Osteoblast (primary cell): ENCODE results near the gene OXNAD1. TPM values are rescaled to one million over a fixed set of nuclear protein-coding genes. Genes with fewer than 3 reads are reported as not detected.

ENCODE experiments used
- DNase-seq: peaks from one replicate; pipeline ENCODE4 v3.0.0; 2011; ENCODE audit warnings: low spot score, mixed read lengths; ENCODE audit not compliant: insufficient read length; ENCODE audit errors: missing footprints
- H2AFZ ChIP-seq: 2 replicates; pipeline ENCODE4 v1.6.0; 2011; ENCODE audit warnings: mild to moderate bottlenecking, low read length
- H3K27ac ChIP-seq: 2 replicates; pipeline ENCODE4 v1.5.1; 2011; ENCODE audit warnings: mild to moderate bottlenecking, low read depth, low read length, moderate library complexity
- H3K27me3 ChIP-seq: 2 replicates; pipeline ENCODE4 v1.6.0; 2012; ENCODE audit warnings: mild to moderate bottlenecking, control low read depth, inconsistent platforms, low read length, moderate library complexity; ENCODE audit not compliant: insufficient read depth
- H3K36me3 ChIP-seq: 2 replicates; pipeline ENCODE4 v1.5.1; 2011; ENCODE audit warnings: mild to moderate bottlenecking, low read length, control low read depth, moderate library complexity; ENCODE audit not compliant: insufficient read depth
- H3K4me1 ChIP-seq: 2 replicates; pipeline ENCODE4 v1.5.1; 2011; ENCODE audit warnings: mild to moderate bottlenecking, low read length, control low read depth, moderate library complexity; ENCODE audit not compliant: insufficient read depth
- H3K4me2 ChIP-seq: 2 replicates; pipeline ENCODE4 v1.6.0; 2011; ENCODE audit warnings: mild to moderate bottlenecking, low read length; ENCODE audit not compliant: insufficient read depth
- H3K4me3 ChIP-seq: fragments of 200-600 bp; sonication (generic); 3 replicates; pipeline ENCODE4 v1.5.1; 2012; ENCODE audit warnings: mild to moderate bottlenecking, low read length, inconsistent platforms; ENCODE audit not compliant: insufficient read depth
- H3K79me2 ChIP-seq: 2 replicates; pipeline ENCODE4 v1.6.0; 2012; ENCODE audit warnings: mild to moderate bottlenecking, low read length, control low read depth, inconsistent platforms; ENCODE audit not compliant: insufficient read depth
- H3K9me3 ChIP-seq: 2 replicates; pipeline ENCODE4 v1.5.1; 2011; ENCODE audit warnings: low read depth, low read length, control low read depth
- H4K20me1 ChIP-seq: 2 replicates; pipeline ENCODE4 v1.6.0; 2012; ENCODE audit warnings: mild to moderate bottlenecking, low read length, control low read depth; ENCODE audit not compliant: insufficient read depth
- total RNA-seq: library from RNA; depleted of rRNA; stranded (reverse); fragments of >200 nt; gene quantifications from 2 replicates; pipeline ENCODE4 v1.2.3, GENCODE V29; 2012
- TF ChIP-seq, protein P1 (sequence below): IDR thresholded peaks from 2 replicates; pipeline ENCODE4 v1.5.1; 2011; ENCODE audit warnings: mild to moderate bottlenecking, low read depth, low read length, moderate library complexity; ENCODE audit errors: extremely low read depth

The OXNAD1 gene
- total RNA-seq, 1 donor = 11.9 TPM

DNA sequence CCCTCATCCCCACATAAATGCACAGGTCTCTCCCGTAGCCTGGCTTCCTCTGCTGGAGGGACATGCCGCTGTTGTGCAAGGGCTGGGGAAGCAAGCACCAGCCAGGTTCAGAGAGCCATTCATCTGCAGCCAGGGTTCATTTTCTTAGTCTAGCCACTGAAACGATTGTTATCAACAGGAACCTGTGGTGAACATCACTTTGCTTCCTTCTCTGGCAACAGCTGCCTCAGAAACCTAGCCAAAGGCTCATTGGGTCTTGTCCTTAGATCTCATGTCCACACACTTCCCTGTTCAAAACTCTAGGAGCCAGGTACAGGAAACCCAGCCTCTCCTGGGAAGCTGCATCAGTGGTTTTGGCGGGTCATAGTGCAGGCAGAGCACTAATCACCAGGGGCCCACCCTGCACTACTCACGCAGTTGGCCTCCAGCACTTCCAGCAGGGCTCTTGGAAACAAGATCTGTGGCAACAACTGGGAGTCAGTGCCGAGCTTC is 47.0 kb downstream of the OXNAD1 start:
- Histone ChIP-seq H3K9me3 (no peaks in the 10 kb centered on the region), H3K4me1 (peaks cover 17% of the 10 kb centered on the region), H3K4me2 (no peak overlapping the region), H3K27ac (peak overlapping the region; percentile 33), H3K36me3 (peaks cover 30% of the 10 kb centered on the region), H2AFZ (no peak overlapping the region), H3K27me3 (no peaks in the 10 kb centered on the region), H3K4me3 (no peak overlapping the region), H3K79me2 (no peaks in the 10 kb centered on the region), H4K20me1 (peaks cover 2% of the 10 kb centered on the region)
- TF ChIP-seq, protein P1, sequence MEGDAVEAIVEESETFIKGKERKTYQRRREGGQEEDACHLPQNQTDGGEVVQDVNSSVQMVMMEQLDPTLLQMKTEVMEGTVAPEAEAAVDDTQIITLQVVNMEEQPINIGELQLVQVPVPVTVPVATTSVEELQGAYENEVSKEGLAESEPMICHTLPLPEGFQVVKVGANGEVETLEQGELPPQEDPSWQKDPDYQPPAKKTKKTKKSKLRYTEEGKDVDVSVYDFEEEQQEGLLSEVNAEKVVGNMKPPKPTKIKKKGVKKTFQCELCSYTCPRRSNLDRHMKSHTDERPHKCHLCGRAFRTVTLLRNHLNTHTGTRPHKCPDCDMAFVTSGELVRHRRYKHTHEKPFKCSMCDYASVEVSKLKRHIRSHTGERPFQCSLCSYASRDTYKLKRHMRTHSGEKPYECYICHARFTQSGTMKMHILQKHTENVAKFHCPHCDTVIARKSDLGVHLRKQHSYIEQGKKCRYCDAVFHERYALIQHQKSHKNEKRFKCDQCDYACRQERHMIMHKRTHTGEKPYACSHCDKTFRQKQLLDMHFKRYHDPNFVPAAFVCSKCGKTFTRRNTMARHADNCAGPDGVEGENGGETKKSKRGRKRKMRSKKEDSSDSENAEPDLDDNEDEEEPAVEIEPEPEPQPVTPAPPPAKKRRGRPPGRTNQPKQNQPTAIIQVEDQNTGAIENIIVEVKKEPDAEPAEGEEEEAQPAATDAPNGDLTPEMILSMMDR = no peak
- DNase-seq = no peak

DNA sequence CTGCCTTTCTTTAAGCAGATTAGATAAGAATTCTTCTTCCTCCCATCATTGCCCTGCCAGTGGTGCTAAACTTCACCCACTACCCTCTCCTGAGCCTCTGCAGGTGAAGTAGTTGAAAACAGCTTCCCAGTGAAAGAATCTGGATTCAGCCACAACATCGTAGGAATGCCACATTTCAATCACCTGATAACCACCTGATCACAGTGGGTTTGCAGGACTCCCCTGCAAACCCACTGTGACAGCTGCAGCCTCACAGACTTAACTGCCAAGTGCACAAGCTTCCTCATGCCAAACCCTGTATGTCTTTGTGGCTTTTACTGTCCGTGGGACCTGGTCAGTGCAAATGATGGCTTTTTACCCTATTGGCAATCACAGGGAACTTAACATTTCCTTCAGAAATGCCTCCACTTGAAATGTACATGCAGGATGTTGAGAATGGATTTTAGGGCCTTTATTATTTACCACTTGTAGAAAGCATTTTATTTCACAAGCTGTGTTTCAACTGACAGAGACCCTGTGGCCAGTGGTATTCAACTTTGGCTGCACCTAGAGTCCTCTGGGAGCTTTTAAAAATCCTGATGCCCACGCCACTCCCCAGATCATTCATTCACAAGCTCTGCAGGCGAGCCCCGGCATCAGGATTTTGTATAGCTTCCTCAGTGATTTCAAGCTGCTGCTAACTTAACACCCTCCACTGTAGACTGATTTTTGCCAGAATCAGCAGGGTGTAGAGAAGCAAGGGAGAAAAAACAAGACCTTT is 49.1 kb downstream of the OXNAD1 start:
- Histone ChIP-seq H3K36me3 (peaks cover 34% of the 10 kb centered on the region), H3K4me1 (peaks cover 20% of the 10 kb centered on the region)

DNA sequence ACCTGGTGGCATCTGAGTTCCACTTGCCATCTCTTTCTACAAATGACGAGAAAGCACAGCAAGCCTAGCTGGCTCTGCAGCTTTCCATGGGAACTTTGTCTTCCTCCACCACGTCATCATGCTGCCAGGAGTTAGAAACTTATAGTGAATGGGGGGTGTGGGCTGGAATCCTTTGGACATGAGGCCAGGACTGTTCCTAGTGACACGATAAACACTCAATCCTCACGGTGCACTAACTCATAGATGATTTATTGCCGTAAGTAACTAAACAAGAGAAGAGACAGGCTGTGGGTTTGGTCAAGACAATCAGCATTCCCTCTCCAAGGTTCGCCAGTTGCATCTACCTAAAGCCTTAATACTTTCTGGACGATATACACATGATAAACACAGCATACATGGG is 50.6 kb downstream of the OXNAD1 start:
- H3K4me1 ChIP-seq = peaks cover 16% of the 10 kb centered on the region
- DNase-seq = no peak
- H2AFZ ChIP-seq = no peak overlapping the region
- H3K4me3 ChIP-seq = no peak overlapping the region
- H3K27ac ChIP-seq = no peak overlapping the region
- H4K20me1 ChIP-seq = peaks cover 2% of the 10 kb centered on the region
- no peaks in the 10 kb centered on the region for H3K79me2 ChIP-seq
- H3K27me3 ChIP-seq = no peaks in the 10 kb centered on the region
- peaks cover 47% of the 10 kb centered on the region for H3K36me3 ChIP-seq
- H3K9me3 ChIP-seq = no peaks in the 10 kb centered on the region
- TF ChIP-seq, protein P1 = no peak
- no peak overlapping the region for H3K4me2 ChIP-seq

More for the DNA sequence above, 49.1 kb downstream of the OXNAD1 start:
- TF ChIP-seq, protein P1 = no peak
- H3K9me3 ChIP-seq = no peaks in the 10 kb centered on the region
- H3K27ac ChIP-seq = no peak overlapping the region
- DNase-seq = no peak
- H3K27me3 ChIP-seq = no peaks in the 10 kb centered on the region
- no peak overlapping the region for H2AFZ ChIP-seq
- peaks cover 2% of the 10 kb centered on the region for H4K20me1 ChIP-seq
- H3K79me2 ChIP-seq = no peaks in the 10 kb centered on the region
- no peak overlapping the region for H3K4me2 ChIP-seq
- no peak overlapping the region for H3K4me3 ChIP-seq

DNA sequence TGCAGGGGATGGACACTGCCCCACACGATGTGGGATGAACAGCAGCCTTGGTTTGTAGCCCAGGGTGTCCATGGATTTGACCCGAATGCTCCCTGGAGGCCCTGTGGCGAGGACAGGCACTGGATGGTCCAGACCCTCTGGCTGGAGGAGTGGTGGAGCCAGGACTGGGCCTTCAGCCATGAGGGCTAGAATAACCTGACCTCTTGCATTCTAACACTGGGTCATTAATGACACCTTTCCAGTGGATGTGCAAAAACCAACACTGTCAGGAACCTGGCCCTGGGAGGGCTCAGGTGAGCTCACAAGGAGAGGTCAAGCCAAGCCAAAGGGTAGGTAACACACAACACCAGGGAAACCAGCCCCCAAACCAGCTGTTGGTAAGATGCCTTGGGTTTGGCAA is 51.4 kb downstream of the OXNAD1 start:
- peaks cover 15% of the 10 kb centered on the region for H3K4me1 ChIP-seq
- no peaks in the 10 kb centered on the region for H3K27me3 ChIP-seq
- H3K36me3 ChIP-seq = peaks cover 47% of the 10 kb centered on the region
- no peak overlapping the region for H3K4me2 ChIP-seq
- H3K9me3 ChIP-seq = no peaks in the 10 kb centered on the region
- H3K27ac ChIP-seq = no peak overlapping the region
- TF ChIP-seq, protein P1 = no peak
- H3K4me3 ChIP-seq = no peak overlapping the region
- H2AFZ ChIP-seq = no peak overlapping the region
- H3K79me2 ChIP-seq = no peaks in the 10 kb centered on the region
- H4K20me1 ChIP-seq = peaks cover 2% of the 10 kb centered on the region
- DNase-seq = no peak
